NCI-H748 treated with DMSO at 0.1 percent for 48 hours (cell line): Measurements from ENCODE around the gene NASP.
A peak's percentile ranks its signal among the peaks of the same experiment; 100 is the strongest.
"Not testable (repeated sequence)": the region's sequence is repeated elsewhere in the genome, so short reads cannot be mapped to it uniquely, and the experiment has no call there.

Experiments used
- DNase-seq: peaks from one replicate; lab custom pipeline; 2025; lab: John Stamatoyannopoulos, UW

NASP gene

GRCh38 chr1:45570631-45571030 lies 13.2 kb upstream of the NASP start:
- no peak for DNase-seq

- no peak for DNase-seq
Measured at GRCh38 chr1:45573231-45573804, 10.5 kb upstream of the NASP start.

GRCh38 chr1:45574105-45574626 lies 9.7 kb upstream of the NASP start:
- no peak for DNase-seq

- peak; percentile 96 for DNase-seq
Measured at GRCh38 chr1:45583264-45583665, 576 bp upstream of the NASP start.

- DNase-seq, result peak; percentile 90
Measured at GRCh38 chr1:45584351-45585109, 689 bp downstream of the NASP start.

- DNase-seq, result no peak
Measured at GRCh38 chr1:45585110-45585426, 1.2 kb downstream of the NASP start.

- no peak for DNase-seq
Measured at GRCh38 chr1:45585496-45586075, 1.7 kb downstream of the NASP start.

- no peak for DNase-seq
Measured at GRCh38 chr1:45586769-45587168, 2.9 kb downstream of the NASP start.

GRCh38 chr1:45589861-45590260 lies 6.0 kb downstream of the NASP start:
- DNase-seq, result no peak

- no peak for DNase-seq
Measured at GRCh38 chr1:45594412-45594811, 10.6 kb downstream of the NASP start.

GRCh38 chr1:45596765-45597164 lies 12.9 kb downstream of the NASP start:
- DNase-seq, result not testable (repeated sequence)

- DNase-seq, result no peak
Measured at GRCh38 chr1:45604239-45604638, 20.4 kb downstream of the NASP start.

- no peak for DNase-seq
Measured at GRCh38 chr1:45607404-45608074, 23.7 kb downstream of the NASP start.

GRCh38 chr1:45608175-45609156 lies 24.6 kb downstream of the NASP start:
- DNase-seq, result no peak

GRCh38 chr1:45610589-45611226 lies 26.9 kb downstream of the NASP start:
- DNase-seq, result no peak

- no peak for DNase-seq
Measured at GRCh38 chr1:45612941-45613579, 29.2 kb downstream of the NASP start.

GRCh38 chr1:45615885-45616284 lies 32.0 kb downstream of the NASP start:
- no peak for DNase-seq

GRCh38 chr1:45617618-45618017 lies 33.8 kb downstream of the NASP start:
- DNase-seq, result no peak

- DNase-seq, result no peak
Measured at GRCh38 chr1:45619149-45619921, 35.5 kb downstream of the NASP start.
